Lung (tissue), 12 donors: ENCODE measurements around the gene ATP6V0D1. TPM values are rescaled to one million over a fixed set of nuclear protein-coding genes. Genes with fewer than 3 reads are reported as not detected.
A peak's percentile ranks its signal among the peaks of the same experiment; 100 is the strongest.

ENCODE experiments used
- ATAC-seq: fragments of 200-7000 bp; cut with Tn5 transposase; one replicate; pipeline ENCODE4 v1.9.1; 2020; ENCODE audit warnings: moderate number of reproducible peaks; ENCODE audit not compliant: insufficient read depth, low FRiP score
- DNase-seq, 3 donors: peaks; one replicate each; pipeline ENCODE4 v3.0.0-alpha.2; 2013 to 2017
- H3K27ac ChIP-seq, 2 donors: one replicate each; pipeline ENCODE4 v1.5.1; 2013; ENCODE audit warnings: mild to moderate bottlenecking in 2 of 2, moderate library complexity in 2 of 2, control low read depth in 1 of 2, inconsistent platforms in 1 of 2, low read depth in 1 of 2, low read length in 1 of 2
- H3K27me3 ChIP-seq, 3 donors: one replicate each; pipeline ENCODE4 v1.5.1; 2013; ENCODE audit warnings: low read length in 2 of 3; ENCODE audit not compliant: control insufficient read depth in 3 of 3, insufficient read depth in 3 of 3
- H3K36me3 ChIP-seq, 4 donors: one replicate each; pipeline ENCODE4 v1.5.1; 2013; ENCODE audit warnings: low read length in 4 of 4, mild to moderate bottlenecking in 1 of 4, moderate library complexity in 1 of 4; ENCODE audit not compliant: control insufficient read depth in 4 of 4, insufficient read depth in 4 of 4
- H3K4me1 ChIP-seq, 5 donors: one replicate each; pipeline ENCODE4 v1.5.1; 2013; ENCODE audit warnings: low read length in 5 of 5, mild to moderate bottlenecking in 2 of 5, moderate library complexity in 1 of 5; ENCODE audit not compliant: control insufficient read depth in 5 of 5, insufficient read depth in 5 of 5
- H3K4me3 ChIP-seq: one replicate; pipeline ENCODE4 v1.5.1; 2013; ENCODE audit warnings: mild to moderate bottlenecking, control low read depth, moderate library complexity
- H3K9ac ChIP-seq, 2 donors: one replicate each; pipeline ENCODE4 v1.5.1; 2013; ENCODE audit warnings: low read length in 2 of 2, control low read depth in 1 of 2; ENCODE audit not compliant: insufficient read depth in 1 of 2
- H3K9me3 ChIP-seq, 4 donors: one replicate each; pipeline ENCODE4 v1.5.1; 2013; ENCODE audit warnings: low read length in 3 of 4, mild to moderate bottlenecking in 1 of 4, moderate library complexity in 1 of 4; ENCODE audit not compliant: control insufficient read depth in 4 of 4, insufficient read depth in 3 of 4
- WGBS, 2 donors: extraction: QIAGEN DNeasy Blood & Tissue Kit; methylation state at CpG; one replicate each; pipeline ENCODE4 v1.1.7; 2013; 5-methylcytosine and 5-hydroxymethylcytosine counted together
- polyA plus RNA-seq, 2 donors: library from polyadenylated mRNA; stranded (reverse); fragments of 200-250 nt; gene quantifications; one replicate each; pipeline ENCODE4 v1.2.1, GENCODE V29; 2013
- total RNA-seq, 2 donors: library from RNA; depleted of rRNA in 1 of 2; stranded (reverse); fragments of >200 nt in 1 of 2; gene quantifications; one replicate each; pipeline ENCODE4 v1.2.1, GENCODE V29; 2014 to 2021
- TF ChIP-seq, protein P1 (sequence below): IDR thresholded peaks from 2 replicates; pipeline ENCODE4 v1.5.1; 2012; ENCODE audit warnings: mild to moderate bottlenecking; ENCODE audit errors: control extremely low read depth, extremely low read depth
- donor health status: control.
- donor health status: control.
- donor health status: Bipolar disorder and iron deficiency.
- donor health status: healthy.
- donor health status: DM: yes; HTN: yes; CAD: no.

Gene ATP6V0D1
- total and polyA plus RNA-seq, 4 donors = 39.6 to 249 (median 136) TPM

DNA sequence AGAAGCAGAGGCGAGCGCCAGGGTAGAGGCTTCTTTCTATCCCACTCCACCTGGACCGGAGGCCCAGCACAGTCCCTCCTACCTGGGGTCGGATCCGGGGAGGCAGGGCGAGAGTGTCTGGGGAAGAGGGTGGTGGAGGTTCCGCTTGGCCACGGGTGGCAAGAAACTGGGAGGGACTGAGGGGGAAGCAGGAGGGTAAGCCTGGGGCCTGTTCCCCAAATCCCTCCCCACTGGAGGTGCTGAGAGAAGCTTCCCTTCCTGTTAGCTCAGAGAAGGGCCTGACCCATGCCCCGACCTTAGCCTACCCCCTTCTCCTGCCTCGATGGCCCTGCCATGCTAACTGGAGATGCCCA lies 85.9 kb downstream of the ATP6V0D1 start:
- DNase-seq = peak in 1 of 3 donors; percentile 20
- peaks cover 0 to 9% (median 4%) of the 10 kb centered on the region in 3 donors for H3K27me3 ChIP-seq

DNA sequence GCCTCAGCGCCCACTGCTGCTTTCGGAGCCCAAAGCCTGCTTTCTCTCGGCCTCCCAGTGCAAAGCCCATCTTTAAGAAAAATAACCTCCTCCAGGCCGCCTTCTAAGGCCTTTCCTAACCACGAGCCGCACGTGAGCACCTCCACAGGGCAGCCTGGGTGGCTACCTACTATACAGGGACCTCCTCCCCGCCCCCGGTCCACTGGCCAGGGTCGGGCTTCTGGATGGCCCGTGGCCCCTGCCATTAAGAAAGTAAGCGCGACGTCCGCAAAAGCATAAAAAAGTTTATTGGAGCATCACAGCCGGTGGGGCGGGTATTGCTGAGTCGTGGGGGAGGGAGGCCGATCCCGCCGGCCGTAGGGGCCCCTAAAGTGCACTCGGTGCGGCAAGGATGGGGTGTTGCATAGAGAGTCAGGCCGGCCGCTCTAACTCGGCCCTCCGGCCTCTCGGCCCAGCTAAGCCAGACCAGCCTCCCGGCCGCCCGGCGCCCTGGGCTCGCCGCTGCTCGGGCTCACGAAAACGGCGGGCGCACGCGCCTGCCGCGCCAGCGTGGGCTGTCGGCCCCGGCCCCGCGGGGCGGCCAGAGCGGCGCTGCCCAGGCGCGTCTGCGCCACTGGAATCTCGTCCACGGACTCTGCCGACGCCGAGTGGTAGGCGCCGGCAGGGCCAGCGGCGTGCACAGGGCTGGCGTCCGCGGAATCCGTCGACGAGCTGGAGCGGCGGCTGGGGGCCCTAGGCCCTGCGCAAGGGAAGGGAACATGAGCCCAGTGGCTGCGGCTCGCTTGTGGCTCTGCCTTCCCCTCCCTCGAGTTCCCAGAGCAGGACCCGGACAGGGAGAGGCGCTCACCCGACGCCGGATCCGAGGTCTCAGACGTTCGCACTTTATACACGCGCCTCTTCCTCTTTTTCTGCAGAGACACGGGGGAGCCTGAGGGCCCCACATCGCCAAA lies 86.5 kb downstream of the ATP6V0D1 start:
- ATAC-seq (no peak), DNase-seq (peak in 2 of 3 donors; percentile 40 to 49)
- Histone ChIP-seq H3K27ac (peak overlapping the region; percentile 10 to 17), H3K27me3 (peaks cover 0 to 9% (median 4%) of the 10 kb centered on the region in 3 donors), H3K4me1 (peaks cover 0 to 49% (median 28%) of the 10 kb centered on the region in 5 donors), H3K4me3 (no peak overlapping the region), H3K9me3 (no peaks in the 10 kb centered on the region), H3K9ac (peak overlapping the region in 1 of 2 donors; percentile 5), H3K36me3 (no peaks in the 10 kb centered on the region)
- TF ChIP-seq, protein P1, sequence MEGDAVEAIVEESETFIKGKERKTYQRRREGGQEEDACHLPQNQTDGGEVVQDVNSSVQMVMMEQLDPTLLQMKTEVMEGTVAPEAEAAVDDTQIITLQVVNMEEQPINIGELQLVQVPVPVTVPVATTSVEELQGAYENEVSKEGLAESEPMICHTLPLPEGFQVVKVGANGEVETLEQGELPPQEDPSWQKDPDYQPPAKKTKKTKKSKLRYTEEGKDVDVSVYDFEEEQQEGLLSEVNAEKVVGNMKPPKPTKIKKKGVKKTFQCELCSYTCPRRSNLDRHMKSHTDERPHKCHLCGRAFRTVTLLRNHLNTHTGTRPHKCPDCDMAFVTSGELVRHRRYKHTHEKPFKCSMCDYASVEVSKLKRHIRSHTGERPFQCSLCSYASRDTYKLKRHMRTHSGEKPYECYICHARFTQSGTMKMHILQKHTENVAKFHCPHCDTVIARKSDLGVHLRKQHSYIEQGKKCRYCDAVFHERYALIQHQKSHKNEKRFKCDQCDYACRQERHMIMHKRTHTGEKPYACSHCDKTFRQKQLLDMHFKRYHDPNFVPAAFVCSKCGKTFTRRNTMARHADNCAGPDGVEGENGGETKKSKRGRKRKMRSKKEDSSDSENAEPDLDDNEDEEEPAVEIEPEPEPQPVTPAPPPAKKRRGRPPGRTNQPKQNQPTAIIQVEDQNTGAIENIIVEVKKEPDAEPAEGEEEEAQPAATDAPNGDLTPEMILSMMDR = no peak
- WGBS, 2 donors = 22 to 49% methylated on average over 80 to 88 of the region's 88 CpGs

More for the DNA sequence above, 85.9 kb downstream of the ATP6V0D1 start:
- ATAC-seq = no peak
- no peak overlapping the region for H3K4me3 ChIP-seq
- WGBS, 2 donors = 33 to 67% methylated on average over 10 of the region's 10 CpGs
- H3K9ac ChIP-seq = no peak overlapping the region
- peaks cover 0 to 56% (median 30%) of the 10 kb centered on the region in 5 donors for H3K4me1 ChIP-seq
- peak overlapping the region in 1 of 2 donors; percentile 17 for H3K27ac ChIP-seq
- no peaks in the 10 kb centered on the region for H3K9me3 ChIP-seq
- no peaks in the 10 kb centered on the region for H3K36me3 ChIP-seq
- TF ChIP-seq, protein P1 = no peak

DNA sequence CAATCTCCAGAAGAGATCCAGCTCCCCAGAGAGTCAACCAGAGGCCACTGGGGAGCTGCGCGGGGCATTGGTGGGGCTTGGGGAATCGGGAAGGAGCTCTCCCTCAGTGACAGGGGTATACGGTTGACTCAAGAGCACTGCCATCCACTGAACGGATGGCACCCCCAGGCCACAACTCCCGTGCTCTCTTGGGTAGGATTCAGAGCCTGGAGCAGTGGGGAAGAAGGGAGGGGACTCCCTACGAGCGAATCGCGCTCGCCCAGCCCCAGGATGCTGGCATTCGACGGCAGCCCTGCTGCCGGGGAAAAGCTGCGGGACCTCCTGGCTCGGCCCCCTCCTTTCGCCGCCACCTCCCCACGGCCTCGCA lies 87.2 kb downstream of the ATP6V0D1 start:
- WGBS, 2 donors = 8 to 19% methylated on average over 20 of the region's 20 CpGs
- H3K9me3 ChIP-seq = no peaks in the 10 kb centered on the region
- no peak overlapping the region for H3K4me3 ChIP-seq
- H3K9ac ChIP-seq = no peak overlapping the region
- peaks cover 0 to 46% (median 23%) of the 10 kb centered on the region in 5 donors for H3K4me1 ChIP-seq
- no peaks in the 10 kb centered on the region for H3K36me3 ChIP-seq
- peaks cover 0 to 9% (median 4%) of the 10 kb centered on the region in 3 donors for H3K27me3 ChIP-seq
- ATAC-seq = no peak
- no peak for DNase-seq
- H3K27ac ChIP-seq = peak overlapping the region; percentile 10 to 11
- TF ChIP-seq, protein P1 = no peak
